HepG2 (cell line): ENCODE results near the gene AIDA. TPM values are rescaled to one million over a fixed set of nuclear protein-coding genes. Genes with fewer than 3 reads are reported as not detected.

Experiments
- ARID4A ChIP-seq: sonication (generic); formaldehyde crosslinking; IDR thresholded peaks from 2 replicates; pipeline ENCODE4 v1.5.0; 2020; ENCODE audit warnings: mild to moderate bottlenecking, missing genetic modification reagents, borderline replicate concordance
- BHLHE40 ChIP-seq: IDR thresholded peaks from 2 replicates; pipeline ENCODE4 v1.6.1; 2011; ENCODE audit warnings: low read length, improper control_type of control experiment
- FOXC1 ChIP-seq: sonication (generic); formaldehyde crosslinking; IDR thresholded peaks from 2 replicates; pipeline ENCODE4 v1.8.0; 2022; ENCODE audit warnings: mild to moderate bottlenecking, missing genetic modification reagents, borderline replicate concordance
- JUN ChIP-seq: sonication (generic); formaldehyde crosslinking; IDR thresholded peaks from 2 replicates; pipeline ENCODE4 v1.4.0; 2020; ENCODE audit warnings: mild to moderate bottlenecking, missing genetic modification reagents
- MED13 ChIP-seq: sonication (generic); formaldehyde crosslinking; IDR thresholded peaks from 2 replicates; pipeline ENCODE4 v1.5.0; 2020; ENCODE audit warnings: missing genetic modification reagents
- NFIB ChIP-seq: sonication (generic); formaldehyde crosslinking; IDR thresholded peaks from 2 replicates; pipeline ENCODE4 v1.9.0; 2021; ENCODE audit warnings: missing genetic modification reagents, mild to moderate bottlenecking, borderline replicate concordance
- RORA ChIP-seq: sonication (generic); formaldehyde crosslinking; IDR thresholded peaks from 2 replicates; pipeline ENCODE4 v1.5.0; 2020; ENCODE audit warnings: mild to moderate bottlenecking, missing genetic modification reagents, moderate library complexity
- SP4 ChIP-seq: sonication (generic); formaldehyde crosslinking; IDR thresholded peaks from 2 replicates; pipeline ENCODE4 v1.8.1; 2023; ENCODE audit warnings: mild to moderate bottlenecking, missing genetic modification reagents
- ZFP91 ChIP-seq: sonication (generic); formaldehyde crosslinking; IDR thresholded peaks from 2 replicates; pipeline ENCODE4 v1.9.0; 2022; ENCODE audit warnings: missing genetic modification reagents, mild to moderate bottlenecking, borderline replicate concordance
- ZSCAN29 ChIP-seq: sonication (generic); formaldehyde crosslinking; conservative IDR thresholded peaks from 2 replicates; pipeline ENCODE4 v1.4.0; 2020; ENCODE audit warnings: mild to moderate bottlenecking, missing genetic modification reagents
- polyA plus RNA-seq, 8 experiments: library from polyadenylated mRNA; depleted of rRNA in 3 of 8; stranded (reverse) in 7 of 8; unstranded in 1 of 8; fragments of >200 nt; fragmentation: Illumina TruSeq in 4 of 8; extraction: Trizol in 4 of 8; gene quantifications; 2 replicates each; pipeline versions ENCODE4 v1.2.1 to v1.2.3, GENCODE V29; 2011 to 2016; ENCODE audit warnings: low read depth in 4 of 8, missing spikeins in 1 of 8, mixed read lengths in 1 of 8; ENCODE audit not compliant: insufficient read depth in 1 of 8
- total RNA-seq, 5 experiments: library from RNA; depleted of rRNA; stranded (reverse); fragments of >200 nt; fragmentation: Illumina TruSeq; extraction: Trizol; gene quantifications; 2 replicates each; pipeline ENCODE4 v1.2.3, GENCODE V29; 2016; ENCODE audit warnings: low read depth in 1 of 5
- TF ChIP-seq, protein P1 (sequence below), 2 experiments: fragments of 450-650 bp in 1 of 2; sonication (generic) in 1 of 2; formaldehyde crosslinking in 1 of 2; IDR thresholded peaks; 2 replicates each; pipeline versions ENCODE4 v1.6.1 to v1.8.0; 2016 to 2022; ENCODE audit warnings: antibody characterized with exemption in 1 of 2, mild to moderate bottlenecking in 1 of 2, missing genetic modification reagents in 1 of 2

AIDA gene
- total and polyA plus RNA-seq, 2 of the 13 experiments (the other 11 are each of a cell fraction or from before 2014, with no cell fraction given), result 17.5 to 35.4 TPM

GRCh38 chr1:222712253-222713090, at the start of gene AIDA, which contains the start of gene BROX (continued):
- TF ChIP-seq, protein P1, sequence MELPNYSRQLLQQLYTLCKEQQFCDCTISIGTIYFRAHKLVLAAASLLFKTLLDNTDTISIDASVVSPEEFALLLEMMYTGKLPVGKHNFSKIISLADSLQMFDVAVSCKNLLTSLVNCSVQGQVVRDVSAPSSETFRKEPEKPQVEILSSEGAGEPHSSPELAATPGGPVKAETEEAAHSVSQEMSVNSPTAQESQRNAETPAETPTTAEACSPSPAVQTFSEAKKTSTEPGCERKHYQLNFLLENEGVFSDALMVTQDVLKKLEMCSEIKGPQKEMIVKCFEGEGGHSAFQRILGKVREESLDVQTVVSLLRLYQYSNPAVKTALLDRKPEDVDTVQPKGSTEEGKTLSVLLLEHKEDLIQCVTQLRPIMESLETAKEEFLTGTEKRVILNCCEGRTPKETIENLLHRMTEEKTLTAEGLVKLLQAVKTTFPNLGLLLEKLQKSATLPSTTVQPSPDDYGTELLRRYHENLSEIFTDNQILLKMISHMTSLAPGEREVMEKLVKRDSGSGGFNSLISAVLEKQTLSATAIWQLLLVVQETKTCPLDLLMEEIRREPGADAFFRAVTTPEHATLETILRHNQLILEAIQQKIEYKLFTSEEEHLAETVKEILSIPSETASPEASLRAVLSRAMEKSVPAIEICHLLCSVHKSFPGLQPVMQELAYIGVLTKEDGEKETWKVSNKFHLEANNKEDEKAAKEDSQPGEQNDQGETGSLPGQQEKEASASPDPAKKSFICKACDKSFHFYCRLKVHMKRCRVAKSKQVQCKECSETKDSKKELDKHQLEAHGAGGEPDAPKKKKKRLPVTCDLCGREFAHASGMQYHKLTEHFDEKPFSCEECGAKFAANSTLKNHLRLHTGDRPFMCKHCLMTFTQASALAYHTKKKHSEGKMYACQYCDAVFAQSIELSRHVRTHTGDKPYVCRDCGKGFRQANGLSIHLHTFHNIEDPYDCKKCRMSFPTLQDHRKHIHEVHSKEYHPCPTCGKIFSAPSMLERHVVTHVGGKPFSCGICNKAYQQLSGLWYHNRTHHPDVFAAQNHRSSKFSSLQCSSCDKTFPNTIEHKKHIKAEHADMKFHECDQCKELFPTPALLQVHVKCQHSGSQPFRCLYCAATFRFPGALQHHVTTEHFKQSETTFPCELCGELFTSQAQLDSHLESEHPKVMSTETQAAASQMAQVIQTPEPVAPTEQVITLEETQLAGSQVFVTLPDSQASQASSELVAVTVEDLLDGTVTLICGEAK (IDR thresholded peaks at IDR 0.05), result no peak
- TF ChIP-seq, protein P1 (CRISPR knock-in tag; IDR thresholded peaks at IDR 0.05), result no peak; the same call in 1 of the 2 replicates
- TF ChIP-seq BHLHE40 (peak; percentile 97), MED13 (peak; percentile 15; the same call in 1 of the 2 replicates), ZFP91 (CRISPR knock-in tag) (peak; percentile 38; the same call in 1 of the 2 replicates), SP4 (CRISPR knock-in tag) (peak; percentile 83), FOXC1 (CRISPR knock-in tag) (0 out of 2 replicates have a peak, but pooled peaks have one; percentile 55), ARID4A (CRISPR knock-in tag) (0 out of 2 replicates have a peak, but pooled peaks have one; percentile 43), ZSCAN29 (CRISPR knock-in tag) (peak; percentile 48; the same call in 1 of the 2 replicates), NFIB (CRISPR knock-in tag) (no peak), RORA (CRISPR knock-in tag) (no peak), JUN (CRISPR knock-in tag) (0 out of 2 replicates have a peak, but pooled peaks have one; percentile 12)
